Transverse colon (tissue), 4 donors: ENCODE data around the gene SCAF1. TPM values are rescaled to one million over a fixed set of nuclear protein-coding genes. Genes with fewer than 3 reads are reported as not detected.

Experiments
- DNase-seq: peaks from one replicate; pipeline ENCODE4 v3.0.0-alpha.2; 2019
- H3K27ac ChIP-seq, 4 donors: fragments of 200-600 bp; sonication (generic); 2 replicates each; pipeline ENCODE4 v1.5.1; 2016 to 2018; ENCODE audit warnings: inconsistent platforms in 4 of 4
- H3K27me3 ChIP-seq: fragments of 200-600 bp; sonication (generic); 2 replicates; pipeline ENCODE4 v1.5.1; 2017; ENCODE audit warnings: inconsistent platforms
- H3K36me3 ChIP-seq, 4 donors: fragments of 200-600 bp; sonication (generic); 2 replicates each; pipeline ENCODE4 v1.5.1; 2017 to 2019; ENCODE audit warnings: inconsistent platforms in 4 of 4
- H3K4me1 ChIP-seq, 4 donors: fragments of 200-600 bp; sonication (generic); 2 replicates each; pipeline ENCODE4 v1.5.1; 2017 to 2020; ENCODE audit warnings: inconsistent platforms in 4 of 4
- H3K4me3 ChIP-seq, 4 donors: fragments of 200-600 bp; sonication (generic); 1 replicate in 1 of 4; 2 replicates in 3 of 4; pipeline versions ENCODE4 v1.5.1 to v1.6.1; 2017 to 2019; ENCODE audit warnings: inconsistent platforms in 4 of 4
- H3K9me3 ChIP-seq, 2 donors: fragments of 200-600 bp; sonication (generic); 2 replicates each; pipeline ENCODE4 v1.5.1; 2017 to 2019; ENCODE audit warnings: inconsistent platforms in 2 of 2
- CTCF ChIP-seq, 5 experiments: fragments of 200-600 bp in 3 of 5; fragments of 450-650 bp in 2 of 5; sonication (generic) in 3 of 5; IDR thresholded peaks; 1 replicate in 2 of 5; 2 replicates in 3 of 5; pipeline ENCODE4 v1.5.1; 2016 to 2017; ENCODE audit warnings: antibody characterized with exemption in 5 of 5, inconsistent platforms in 3 of 5, mild to moderate bottlenecking in 2 of 5, moderate library complexity in 1 of 5
- EP300 ChIP-seq: sonication (generic); formaldehyde crosslinking; IDR thresholded peaks from one replicate; pipeline ENCODE4 v1.6.1; 2017; ENCODE audit warnings: antibody characterized with exemption, low read depth
- POLR2A ChIP-seq: fragments of 450-650 bp; IDR thresholded peaks from one replicate; pipeline ENCODE4 v1.6.1; 2016; ENCODE audit warnings: antibody characterized with exemption, mild to moderate bottlenecking, moderate library complexity
- POLR2AphosphoS5 ChIP-seq, 3 donors: sonication (generic); formaldehyde crosslinking; IDR thresholded peaks; one replicate each; pipeline ENCODE4 v1.6.1; 2016; ENCODE audit warnings: antibody characterized with exemption in 3 of 3
- WGBS, 2 donors: methylation state at CpG; one replicate each; pipeline ENCODE4 v1.1.5; 2018; ENCODE audit warnings: low coverage in 1 of 2; 5-methylcytosine and 5-hydroxymethylcytosine counted together
- in situ Hi-C, 4 donors: fragments of 200-750 bp; cut with MboI; loops; one replicate each; pipeline versions ENCODE4 v1.15.0 to v1.15.1; 2017; ENCODE audit warnings: low sequenced_read_pairs in 3 of 4, low pct_ligation_motif_present in 1 of 4, low pct_unique_long_range_greater_than_20kb in 1 of 4
- intact Hi-C: fragments of 100-400 bp; cut with DNase I; formaldehyde crosslinking; loops from one replicate; pipeline ENCODE4 v1.15.1; 2023; ENCODE audit warnings: low total_unique reads
- total RNA-seq, 4 donors: library from RNA; depleted of rRNA; stranded (reverse); fragments of >200 nt; gene quantifications; one replicate each; pipeline ENCODE4 v1.1.0, GENCODE V29; 2016

The SCAF1 gene
- total RNA-seq, 4 donors from 2014 or later, result 20.2 to 118 (median 32.7) TPM

GRCh38 chr19:49699364-49699763, 57.4 kb downstream of the SCAF1 start:
- peaks cover 14% of the 10 kb centered on the region for H3K27me3 ChIP-seq
- no peak for DNase-seq
- in situ Hi-C loops, result no loop called here
- H3K4me1 ChIP-seq, result no peaks in the 10 kb centered on the region
- TF ChIP-seq EP300 (no peak), CTCF (IDR thresholded peaks at IDR 0.05) (no peak), POLR2A (no peak), POLR2AphosphoS5 (IDR thresholded peaks at IDR 0.05) (no peak)
- no peaks in the 10 kb centered on the region for H3K36me3 ChIP-seq
- H3K4me3 ChIP-seq, result no peak overlapping the region
- whole genome bisulfite sequencing, 2 donors, result 73 to 80% methylated on average over 1 to 5 of the region's 5 CpGs
- intact Hi-C loops, result no loop called here
- no peaks in the 10 kb centered on the region for H3K9me3 ChIP-seq
- no peak overlapping the region for H3K27ac ChIP-seq

- WGBS, 2 donors, result 30 to 52% methylated on average over 2 to 10 of the region's 11 CpGs
- DNase-seq, result no peak
- no peak overlapping the region for H3K4me3 ChIP-seq
- intact Hi-C loops, result no loop called here
- H3K36me3 ChIP-seq, result no peaks in the 10 kb centered on the region
- no peaks in the 10 kb centered on the region for H3K9me3 ChIP-seq
- in situ Hi-C loops, result no loop called here
- peaks cover 14% of the 10 kb centered on the region for H3K27me3 ChIP-seq
- H3K27ac ChIP-seq, result no peak overlapping the region
- TF ChIP-seq POLR2A (no peak), CTCF (IDR thresholded peaks at IDR 0.05) (no peak), POLR2AphosphoS5 (IDR thresholded peaks at IDR 0.05) (no peak), EP300 (no peak)
- no peaks in the 10 kb centered on the region for H3K4me1 ChIP-seq
Measured at GRCh38 chr19:49700563-49700962, 58.6 kb downstream of the SCAF1 start.

DNA sequence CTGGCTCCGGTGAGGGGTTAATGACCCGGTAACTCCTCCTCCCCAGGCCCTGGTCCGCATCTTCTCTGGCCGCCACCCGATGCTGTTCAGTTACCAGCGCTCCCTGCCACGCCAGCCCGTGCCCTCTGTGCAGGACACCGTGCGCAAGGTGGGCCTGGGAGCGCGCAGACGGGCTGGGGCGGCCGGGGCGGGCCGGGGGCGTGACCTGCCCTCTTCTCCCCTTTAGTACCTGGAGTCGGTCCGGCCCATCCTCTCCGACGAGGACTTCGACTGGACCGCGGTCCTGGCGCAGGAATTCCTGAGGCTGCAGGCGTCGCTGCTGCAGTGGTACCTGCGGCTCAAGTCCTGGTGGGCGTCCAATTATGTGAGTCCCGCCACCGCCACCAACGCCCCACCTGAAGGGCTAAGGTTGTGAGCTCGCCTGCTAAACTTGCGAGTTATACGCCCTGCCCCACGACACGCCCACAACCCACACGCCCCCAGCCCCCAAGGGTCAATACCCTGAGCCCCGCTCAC, 59.3 kb downstream of the SCAF1 start:
- H3K4me3 ChIP-seq, result no peak overlapping the region
- H3K36me3 ChIP-seq, result no peaks in the 10 kb centered on the region
- intact Hi-C loops (no loop called here), in situ Hi-C loops (no loop called here)
- WGBS, 2 donors, result 32 to 62% methylated on average over 6 to 40 of the region's 40 CpGs
- no peaks in the 10 kb centered on the region for H3K9me3 ChIP-seq
- no peak for DNase-seq
- H3K27ac ChIP-seq, result no peak overlapping the region
- H3K4me1 ChIP-seq, result no peaks in the 10 kb centered on the region
- H3K27me3 ChIP-seq, result peaks cover 14% of the 10 kb centered on the region
- TF ChIP-seq CTCF (IDR thresholded peaks at IDR 0.05), result no peak
- TF ChIP-seq EP300, result no peak
- TF ChIP-seq POLR2AphosphoS5 (IDR thresholded peaks at IDR 0.05), result no peak
- no peak for TF ChIP-seq POLR2A

GRCh38 chr19:49704888-49705642, 63.1 kb downstream of the SCAF1 start:
- H3K27me3 ChIP-seq, result peaks cover 13% of the 10 kb centered on the region
- TF ChIP-seq CTCF (IDR thresholded peaks at IDR 0.05), result no peak
- TF ChIP-seq POLR2AphosphoS5 (IDR thresholded peaks at IDR 0.05), result no peak
- no peak for TF ChIP-seq EP300
- TF ChIP-seq POLR2A, result no peak
- no peak overlapping the region for H3K4me3 ChIP-seq
- H3K4me1 ChIP-seq, result no peaks in the 10 kb centered on the region
- WGBS, 2 donors, result 80 to 100% methylated on average over 2 to 22 of the region's 22 CpGs
- no peaks in the 10 kb centered on the region for H3K9me3 ChIP-seq
- intact Hi-C loops, result no loop called here
- H3K27ac ChIP-seq, result no peak overlapping the region
- no peak for DNase-seq
- in situ Hi-C loops, result no loop called here
- no peaks in the 10 kb centered on the region for H3K36me3 ChIP-seq
